ENCODE data around the gene ZNF695.

Gene ZNF695

GRCh38 chr1:246959944-246960693 lies 47.7 kb downstream of the ZNF695 start:
- no peak for DNase-seq (ENCODE audit: low read depth in 2 of 2)

- no peak for DNase-seq (ENCODE audit: low read depth in 2 of 2)
These were observed 53.7 kb downstream of the ZNF695 start for GRCh38 chr1:246954126-246954525.

GRCh38 chr1:246951413-246951812 lies 56.4 kb downstream of the ZNF695 start:
- no peak for DNase-seq (ENCODE audit: low read depth in 2 of 2)

GRCh38 chr1:246949956-246950355 lies 57.9 kb downstream of the ZNF695 start:
- no peak for DNase-seq (ENCODE audit: low read depth in 2 of 2)

GRCh38 chr1:246947255-246947654 lies 60.6 kb downstream of the ZNF695 start:
- no peak for DNase-seq (ENCODE audit: low read depth in 2 of 2)

GRCh38 chr1:246946366-246946765 lies 61.5 kb downstream of the ZNF695 start:
- no peak for DNase-seq (ENCODE audit: low read depth in 2 of 2)
